ENCODE measurements around the gene DDR1. TPM values are rescaled to one million over a fixed set of nuclear protein-coding genes. Genes with fewer than 3 reads are reported as not detected.

Gene DDR1
- total RNA-seq, 1 experiment from 2014 or later, result 95.2 TPM

GRCh38 chr6:30854285-30855040 lies 29.9 kb upstream of the DDR1 start:
- in situ Hi-C loops (cut with HindIII; ENCODE audit: low pct_unique_long_range_greater_than_20kb, low sequenced_read_pairs), result no loop called here
- TF ChIP-seq SIN3A (IDR thresholded peaks at IDR 0.05; ENCODE audit: borderline replicate concordance, insufficient read depth, low read depth, low read length) (no peak), TCF7L2 (IDR thresholded peaks at IDR 0.05; ENCODE audit: low read depth, low read length) (no peak), POLR2AphosphoS5 (IDR thresholded peaks at IDR 0.05; ENCODE audit: low read depth, low read length) (no peak), CTCF (IDR thresholded peaks at IDR 0.05) (no peak), REST (IDR thresholded peaks at IDR 0.05; ENCODE audit: insufficient read depth in 1 of 2, low read depth in 2 of 2, low read length in 1 of 2) (no peak)
- POLR2A ChIA-PET, result no interaction called here
- BruUV-seq (replicated peaks), result no TSS peak
- Histone ChIP-seq H3K9me3 (ENCODE audit: control insufficient read depth, insufficient read depth, low read depth, low read length) (no peaks in the 10 kb centered on the region), H3K27me3 (ENCODE audit: control insufficient read depth, insufficient read depth, low read length) (no peaks in the 10 kb centered on the region), H3K27ac (ENCODE audit: low read length) (no peak overlapping the region), H3K4me3 (ENCODE audit: low read depth in 2 of 2, low read length in 2 of 2) (no peak overlapping the region), H3K36me3 (ENCODE audit: control insufficient read depth, insufficient read depth, low read length) (no peaks in the 10 kb centered on the region), H3K4me1 (ENCODE audit: control insufficient read depth, insufficient read depth, low read length) (no peaks in the 10 kb centered on the region)
- ATAC-seq (no peak), DNase-seq (ENCODE audit: low read depth, low spot score) (no peak)
- intact Hi-C loops (cut with micrococcal nuclease; ENCODE audit: unreplicated experiment), result no loop called here
- CTCF ChIA-PET, result no interaction called here

- H3K27ac ChIP-seq (ENCODE audit: low read length), result no peak overlapping the region
- intact Hi-C loops (cut with micrococcal nuclease; ENCODE audit: unreplicated experiment) (no loop called here), in situ Hi-C loops (cut with HindIII; ENCODE audit: low pct_unique_long_range_greater_than_20kb, low sequenced_read_pairs) (no loop called here)
- no peaks in the 10 kb centered on the region for H3K36me3 ChIP-seq (ENCODE audit: control insufficient read depth, insufficient read depth, low read length)
- no TSS peak for BruUV-seq (replicated peaks)
- TF ChIP-seq SIN3A (IDR thresholded peaks at IDR 0.05; ENCODE audit: borderline replicate concordance, insufficient read depth, low read depth, low read length), result no peak
- TF ChIP-seq CTCF (IDR thresholded peaks at IDR 0.05), result no peak
- no peak for TF ChIP-seq TCF7L2 (IDR thresholded peaks at IDR 0.05; ENCODE audit: low read depth, low read length)
- no peak for TF ChIP-seq POLR2AphosphoS5 (IDR thresholded peaks at IDR 0.05; ENCODE audit: low read depth, low read length)
- TF ChIP-seq REST (IDR thresholded peaks at IDR 0.05; ENCODE audit: insufficient read depth in 1 of 2, low read depth in 2 of 2, low read length in 1 of 2), result no peak
- no peaks in the 10 kb centered on the region for H3K4me1 ChIP-seq (ENCODE audit: control insufficient read depth, insufficient read depth, low read length)
- H3K27me3 ChIP-seq (ENCODE audit: control insufficient read depth, insufficient read depth, low read length), result no peaks in the 10 kb centered on the region
- ChIA-PET CTCF (no interaction called here), POLR2A (no interaction called here)
- no peak for ATAC-seq
- no peaks in the 10 kb centered on the region for H3K9me3 ChIP-seq (ENCODE audit: control insufficient read depth, insufficient read depth, low read depth, low read length)
- DNase-seq (ENCODE audit: low read depth, low spot score), result no peak
- no peak overlapping the region for H3K4me3 ChIP-seq (ENCODE audit: low read depth in 2 of 2, low read length in 2 of 2)
Observed at GRCh38 chr6:30855429-30856075, 28.8 kb upstream of the DDR1 start.

Measured in Panc1 (cell line).